H1 (cell line): ENCODE results near the gene SMARCB1. TPM values are rescaled to one million over a fixed set of nuclear protein-coding genes. Genes with fewer than 3 reads are reported as not detected.

Experiments used
- ASH2L ChIP-seq: fragments of 200-600, 300-600 bp; sonication (generic); IDR thresholded peaks from one replicate; pipeline ENCODE4 v1.7.1; 2017; ENCODE audit warnings: low read length
- ATF3 ChIP-seq: IDR thresholded peaks from 2 replicates; pipeline ENCODE4 v1.6.1; 2011; ENCODE audit warnings: low read depth, mild to moderate bottlenecking, low read length; ENCODE audit not compliant: insufficient read depth
- polyA plus RNA-seq, 7 experiments: library from polyadenylated mRNA; depleted of rRNA in 3 of 7; stranded (reverse) in 5 of 7; unstranded in 2 of 7; fragments of >200 nt in 5 of 7; fragments of 200-250 nt in 2 of 7; gene quantifications; 1 replicate in 5 of 7; 2 replicates in 1 of 7; 4 replicates in 1 of 7; pipeline versions ENCODE4 v1.2.1 to v1.2.3, GENCODE V29; 2011 to 2013; ENCODE audit warnings: missing spikeins in 2 of 7, mixed read lengths in 2 of 7
- total RNA-seq: library from RNA; stranded (reverse); fragmentation: NEBNext Ultra II Directional; extraction: Animal tissue kit (Norgen Biotek cat#: 25700); gene quantifications from 2 replicates; pipeline ENCODE4 v1.2.1, GENCODE V29; 2021

SMARCB1 gene
- total and polyA plus RNA-seq, 2 of the 8 experiments (the other 6 are each of a cell fraction or from before 2014, with no cell fraction given), result 116 to 145 TPM

- TF ChIP-seq ATF3 (no peak), ASH2L (no peak)
Observed at GRCh38 chr22:23753385-23753784, 33.4 kb upstream of the SMARCB1 start (continued).
